HTERT RPE-1 (cell line): Measurements from ENCODE around the gene UBL4A.

Source experiments
- in situ Hi-C: fragments of 300-500 bp; cut with MboI; formaldehyde crosslinking; loops from 4 replicates; pipeline ENCODE4 v1.14.3; 2020; ENCODE audit warnings: low sequenced_read_pairs

Gene UBL4A

GRCh38 chrX:154464806-154465365, 21.5 kb downstream of the UBL4A start:
- in situ Hi-C loops = no loop called here

GRCh38 chrX:154463611-154464220, 22.7 kb downstream of the UBL4A start:
- in situ Hi-C loops = no loop called here

- in situ Hi-C loops = no loop called here
Measured at GRCh38 chrX:154462396-154462795, 24.0 kb downstream of the UBL4A start.

GRCh38 chrX:154460326-154460725, 26.1 kb downstream of the UBL4A start:
- in situ Hi-C loops = no loop called here

DNA sequence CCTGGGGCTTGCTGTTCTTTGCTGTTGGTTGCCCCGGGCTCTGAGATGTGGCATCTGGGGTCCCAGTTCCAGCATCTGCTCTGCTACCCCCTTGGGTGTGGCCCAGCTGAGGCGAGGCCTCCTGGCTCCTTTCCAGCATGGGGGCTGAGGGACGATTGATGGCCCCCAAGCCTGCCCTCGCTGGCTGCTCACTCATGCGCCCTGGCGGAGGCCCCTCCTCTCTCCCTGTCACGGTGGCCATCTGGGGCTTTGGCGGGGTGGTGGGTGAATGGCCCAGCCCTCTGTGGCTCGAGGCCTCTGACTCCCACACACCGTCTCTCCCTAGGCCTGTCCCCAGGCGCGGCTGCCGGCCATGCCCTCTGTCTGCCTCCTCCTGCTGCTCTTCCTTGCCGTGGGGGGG, 26.6 kb downstream of the UBL4A start:
- in situ Hi-C loops = no loop called here

DNA sequence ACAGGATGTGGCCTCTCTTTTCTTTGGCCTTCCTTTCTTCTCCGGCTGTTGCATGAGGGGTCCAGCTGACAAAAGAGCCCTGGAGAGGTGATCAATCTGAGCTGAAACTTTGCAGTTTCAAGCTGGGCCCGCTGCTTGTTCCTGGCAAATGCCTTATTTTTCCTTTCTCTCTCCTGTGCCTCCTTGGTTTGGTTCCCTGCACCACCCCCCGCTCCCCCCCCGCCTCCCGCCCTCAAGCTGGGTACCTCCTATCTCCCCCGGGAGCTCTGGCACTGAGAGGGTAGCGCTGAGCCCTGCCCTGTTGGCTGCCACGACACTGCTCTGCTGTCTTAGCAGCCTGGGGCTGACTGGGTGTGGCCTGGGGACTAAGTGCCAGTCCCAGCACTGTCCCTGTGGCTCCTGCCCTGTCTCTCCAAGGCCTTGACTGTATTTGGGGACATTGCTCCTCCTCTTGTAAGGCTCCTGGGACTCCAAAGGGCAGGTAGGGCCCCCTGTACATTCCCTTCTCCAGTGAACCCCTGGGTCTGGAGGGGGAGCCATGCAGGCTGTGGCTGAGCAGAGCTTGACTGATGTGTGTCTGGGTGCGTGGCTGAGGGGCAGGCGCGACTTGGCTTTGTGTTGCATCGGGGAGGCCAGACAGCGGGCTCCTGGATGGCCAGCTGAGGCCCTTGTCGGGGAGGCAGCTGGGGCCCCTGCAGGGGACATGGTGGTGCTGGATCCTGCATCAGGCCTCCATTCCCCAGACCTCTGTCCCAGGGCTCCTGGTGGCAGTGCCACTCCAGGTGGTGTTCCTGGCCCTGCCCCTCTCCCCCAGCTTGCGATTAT, 27.2 kb downstream of the UBL4A start:
- in situ Hi-C loops = no loop called here

DNA sequence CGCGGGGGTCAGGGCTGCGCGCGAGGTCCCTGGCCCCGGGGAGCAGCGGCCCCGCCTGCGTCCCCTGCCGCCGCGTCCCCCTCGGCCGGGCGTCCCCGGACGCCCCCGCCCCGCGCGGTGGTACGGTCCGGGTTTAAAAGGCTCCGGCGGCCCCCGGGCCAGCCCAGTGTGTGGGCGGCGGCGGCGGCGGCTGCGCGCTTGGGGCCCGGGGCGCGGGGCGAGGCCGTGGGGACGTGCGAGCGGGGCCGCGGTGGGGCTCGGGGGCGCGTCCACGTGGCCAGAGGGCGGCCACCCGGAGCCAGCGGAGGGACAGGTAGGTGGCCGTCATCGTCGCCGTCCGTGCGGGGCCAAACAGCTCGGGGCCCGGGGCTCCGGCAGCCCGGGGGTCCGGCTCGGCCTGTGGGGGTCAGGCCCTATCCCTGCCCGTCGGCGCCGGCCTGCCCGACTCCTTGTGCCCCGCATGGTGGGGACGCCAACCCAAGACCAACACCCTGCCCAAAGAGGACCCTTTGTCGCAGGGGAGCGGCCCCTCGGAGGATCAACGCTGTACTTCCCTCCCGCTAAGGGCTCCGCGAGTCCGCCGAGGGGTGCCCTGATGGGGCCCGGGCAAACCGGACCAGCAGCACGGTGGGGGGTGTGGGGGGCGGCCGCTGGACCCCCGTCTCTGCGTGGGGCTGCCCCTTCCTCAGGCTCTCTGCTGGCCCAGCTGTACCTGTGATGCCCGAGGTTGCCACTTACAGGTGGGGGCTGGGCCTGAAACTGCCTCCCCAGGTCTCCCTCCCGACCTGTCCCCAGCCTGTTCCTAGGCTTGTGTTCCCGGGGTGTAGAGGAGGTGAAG, 28.1 kb downstream of the UBL4A start, which contains the start of gene PLXNA3:
PLXNA3 (plus strand) TSS at position 166 of the 838 bp plus-strand sequence. CDS start 1,903 bp downstream, outside the sequence.
- in situ Hi-C loops = no loop called here

DNA sequence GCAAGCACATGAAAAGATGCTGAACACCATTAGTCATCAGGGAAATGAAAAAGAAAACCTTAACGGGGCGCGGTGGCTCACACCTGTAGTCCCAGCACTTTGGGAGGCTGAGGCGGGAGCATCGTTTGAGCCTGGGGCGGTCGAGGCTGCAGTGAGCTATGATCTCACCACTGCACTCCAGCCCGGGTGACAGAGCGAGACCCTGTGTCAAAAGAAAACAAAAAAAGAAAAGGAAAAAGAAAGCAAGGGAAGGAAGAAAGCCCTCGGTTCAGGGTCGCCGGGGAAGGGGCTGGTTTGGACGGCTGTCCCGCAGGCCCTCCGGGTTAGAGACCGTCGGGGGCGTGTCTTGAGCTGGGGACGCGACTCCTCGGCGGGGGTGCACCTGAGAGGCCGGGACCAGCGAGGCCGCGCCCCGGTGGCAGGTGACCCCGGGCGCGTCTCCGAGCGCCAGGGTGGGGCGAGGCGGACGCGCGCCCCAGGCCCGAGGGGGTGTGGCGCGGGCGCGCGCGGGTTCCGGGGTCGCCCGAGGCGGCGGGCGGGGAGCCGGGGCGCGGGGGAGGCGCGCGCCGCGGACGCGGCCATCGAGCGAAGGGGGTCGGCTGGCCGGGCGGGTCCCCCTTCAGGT, 28.8 kb downstream of the UBL4A start:
- in situ Hi-C loops = no loop called here

DNA sequence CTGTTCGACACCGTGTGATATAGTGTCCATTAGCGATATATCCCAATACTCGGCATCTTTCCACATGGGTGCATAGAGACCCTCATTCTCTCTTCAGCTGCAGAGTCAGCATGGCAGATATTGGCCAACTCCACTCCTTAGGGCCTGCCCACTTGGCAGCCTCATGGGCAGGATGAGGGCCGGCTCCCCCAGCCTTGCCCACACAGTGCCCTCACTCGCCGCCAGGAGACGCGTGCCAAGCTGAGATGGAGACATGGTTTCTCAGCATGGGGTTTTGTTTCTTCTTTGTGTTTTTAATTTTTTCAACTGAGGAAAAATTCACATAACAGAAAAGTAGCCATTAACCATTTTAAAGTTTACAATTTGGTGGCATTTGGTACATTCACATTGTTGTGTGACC, 33.6 kb downstream of the UBL4A start:
- in situ Hi-C loops = no loop called here

DNA sequence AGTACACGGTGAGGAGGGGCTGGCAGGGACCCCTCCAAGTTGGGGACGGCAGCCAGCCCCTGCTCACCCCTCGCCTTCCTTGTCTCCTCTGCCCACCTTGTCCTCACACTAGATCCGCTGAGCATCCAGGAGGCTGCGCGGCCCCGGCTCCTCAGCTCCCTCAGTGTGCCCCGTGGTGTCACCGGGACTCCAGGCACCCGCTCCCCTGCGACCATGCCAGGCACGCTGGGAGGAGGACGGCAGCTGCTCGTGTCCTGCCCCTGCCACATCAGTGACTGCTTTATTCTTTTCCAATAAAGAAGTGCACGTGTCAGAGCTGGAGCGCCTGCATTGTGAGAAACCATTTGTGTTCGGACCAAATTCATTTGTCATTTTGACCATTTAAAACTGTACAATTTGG, 36.1 kb downstream of the UBL4A start:
- in situ Hi-C loops = no loop called here

- in situ Hi-C loops = no loop called here
Measured at GRCh38 chrX:154449618-154450017, 36.8 kb downstream of the UBL4A start.

GRCh38 chrX:154448484-154448883, 37.9 kb downstream of the UBL4A start:
- in situ Hi-C loops = no loop called here

DNA sequence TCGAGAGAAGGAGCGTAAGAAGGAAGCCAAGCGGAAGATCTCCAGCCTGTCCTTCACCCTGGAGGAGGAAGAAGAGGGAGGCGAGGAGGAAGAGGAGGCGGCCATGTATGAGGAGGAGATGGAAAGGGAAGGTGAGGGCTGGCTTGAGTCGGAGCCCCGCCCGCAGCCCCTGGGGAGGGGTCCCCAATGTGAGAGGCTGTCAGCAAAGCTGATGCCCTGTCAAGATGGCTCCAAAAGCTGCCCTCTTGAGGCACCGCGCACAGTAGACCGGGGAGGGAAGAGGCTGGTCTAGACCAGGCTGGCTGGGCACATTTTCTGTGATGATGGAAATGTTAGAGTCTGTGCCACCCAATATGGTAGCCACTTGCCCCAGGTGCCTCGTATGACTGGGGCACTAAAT, 40.0 kb downstream of the UBL4A start:
- in situ Hi-C loops = no loop called here

DNA sequence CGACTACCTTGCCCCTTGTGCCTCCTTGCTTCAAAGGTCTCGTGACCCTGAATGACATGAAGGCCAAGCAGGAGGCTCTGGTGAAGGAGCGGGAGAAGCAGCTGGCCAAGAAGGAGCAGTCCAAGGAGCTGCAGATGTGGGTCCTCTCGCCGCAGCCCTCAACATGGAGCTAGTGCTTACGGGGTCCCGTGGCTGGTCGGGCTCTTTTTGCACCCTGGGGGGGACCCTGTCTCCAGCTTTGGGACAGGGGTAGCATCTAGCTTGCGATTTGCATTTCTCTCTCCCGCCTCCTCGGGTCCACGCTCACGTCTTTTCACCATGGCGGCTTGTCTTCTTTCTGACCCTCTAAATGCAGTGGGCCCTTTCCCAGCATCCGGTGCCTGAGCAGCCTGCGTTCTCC, 40.6 kb downstream of the UBL4A start:
- in situ Hi-C loops = no loop called here

- in situ Hi-C loops = no loop called here
Measured at GRCh38 chrX:154444755-154445246, 41.6 kb downstream of the UBL4A start.

DNA sequence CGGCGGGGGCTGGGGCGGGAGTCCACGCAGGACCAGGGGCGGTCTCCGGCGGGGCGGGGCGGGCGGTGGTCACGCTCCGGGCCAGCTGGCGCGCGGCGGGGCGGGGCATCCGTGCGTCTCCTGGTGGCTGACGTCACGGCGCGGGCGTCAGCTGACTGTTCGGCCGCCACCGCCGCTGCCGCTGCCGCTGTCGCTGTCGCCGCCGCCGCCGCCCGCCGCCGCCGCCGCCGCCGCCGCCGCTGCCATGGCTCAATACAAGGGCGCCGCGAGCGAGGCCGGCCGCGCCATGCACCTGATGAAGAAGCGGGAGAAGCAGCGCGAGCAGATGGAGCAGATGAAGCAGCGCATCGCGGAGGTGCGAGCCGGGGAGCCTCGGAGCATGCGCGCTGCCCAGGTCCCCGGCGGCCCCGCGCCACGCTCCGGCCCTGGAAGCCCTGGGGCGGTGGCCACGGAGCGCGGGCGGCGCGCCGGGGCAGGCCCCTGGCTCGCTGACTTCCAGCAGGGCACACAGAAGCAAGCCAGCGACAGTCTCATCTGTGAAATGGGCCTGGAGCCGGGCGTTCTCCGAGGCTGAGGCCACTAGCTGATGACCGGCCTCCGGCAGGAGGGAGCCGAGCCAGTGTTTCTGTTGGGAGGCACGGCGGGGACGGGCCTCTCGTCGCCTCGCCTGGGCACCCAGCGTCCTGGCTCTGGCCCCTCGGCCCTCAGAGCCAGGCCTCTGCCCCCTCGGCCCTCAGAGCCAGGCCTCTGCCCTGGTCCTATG, 42.2 kb downstream of the UBL4A start, which contains the start of gene FAM50A:
FAM50A (plus strand) TSS at position 150 of the 763 bp plus-strand sequence; CDS start at position 245, 95 bp downstream.
- in situ Hi-C loops = no loop called here

DNA sequence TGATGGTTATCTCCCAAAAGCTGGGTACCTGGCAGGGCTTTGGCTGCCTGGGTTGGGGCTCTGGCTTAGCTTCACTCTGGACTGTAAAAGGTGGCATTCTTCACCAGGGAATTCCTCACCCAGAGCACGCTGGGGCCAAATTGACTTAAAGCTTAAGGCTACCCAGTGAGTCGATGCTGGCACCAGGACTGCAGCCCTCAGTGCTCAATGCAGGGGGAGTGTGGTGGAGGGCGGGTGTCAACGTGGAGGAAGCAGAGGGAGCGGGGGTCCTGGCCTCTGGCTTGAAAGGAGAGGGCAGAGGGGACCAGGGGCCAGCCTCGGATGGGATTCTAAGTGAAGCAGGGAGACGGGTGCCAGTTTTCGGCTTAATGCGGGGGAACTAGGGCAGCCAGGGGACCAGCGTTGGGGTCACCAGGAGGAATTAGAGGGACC, 42.9 kb downstream of the UBL4A start:
- in situ Hi-C loops = no loop called here

DNA sequence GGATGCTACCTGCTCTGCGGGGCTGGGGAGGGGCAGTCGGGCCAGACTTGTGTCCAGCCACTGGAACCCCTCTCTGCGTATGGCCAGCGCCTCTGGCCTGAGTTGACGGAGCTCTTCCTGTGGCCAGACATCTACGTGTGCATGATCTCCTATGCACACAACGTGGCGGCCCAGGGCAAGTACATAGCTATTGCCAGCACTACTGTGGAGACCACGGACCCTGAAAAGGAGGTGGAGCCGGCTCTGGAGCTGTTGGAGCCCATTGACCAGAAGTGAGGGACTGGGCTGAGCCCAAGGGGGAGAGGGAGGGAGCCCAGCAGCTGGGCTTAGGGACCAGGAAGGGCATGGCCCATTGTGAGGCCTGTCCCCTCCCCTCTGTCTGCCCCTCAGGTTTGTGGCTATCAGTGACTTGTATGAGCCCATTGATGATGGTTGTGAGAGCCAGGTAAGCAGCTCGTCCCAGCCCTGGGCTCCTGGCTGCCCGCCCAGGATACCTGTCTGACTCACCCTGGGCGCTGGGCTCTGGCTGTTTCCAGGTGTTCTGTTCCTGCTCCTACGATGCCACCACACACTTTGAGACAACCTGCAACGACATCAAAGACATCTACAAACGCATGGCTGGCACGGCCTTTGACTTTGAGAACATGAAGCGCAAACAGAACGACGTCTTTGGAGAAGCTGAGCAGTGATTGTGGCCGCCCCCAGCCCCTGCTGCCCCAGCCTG, 44.3 kb downstream of the UBL4A start:
- in situ Hi-C loops = no loop called here

DNA sequence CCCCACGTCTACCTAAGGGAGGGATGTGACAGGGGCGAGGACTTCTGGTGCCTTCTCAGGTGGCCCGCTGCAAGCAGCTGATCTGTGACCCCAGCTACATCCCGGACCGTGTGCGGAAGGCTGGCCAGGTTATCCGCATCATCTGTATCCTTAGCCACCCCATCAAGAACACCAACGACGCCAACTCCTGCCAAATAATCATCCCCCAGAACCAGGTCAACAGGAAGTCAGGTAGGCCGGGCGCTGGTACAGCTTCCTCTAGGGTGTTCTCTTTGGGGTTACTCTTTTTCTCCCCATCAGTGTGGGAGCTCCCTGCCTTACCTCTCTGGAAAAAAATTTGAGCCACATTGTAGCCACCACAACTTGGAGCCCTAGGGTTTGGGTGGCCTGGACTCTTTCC, 44.9 kb downstream of the UBL4A start:
- in situ Hi-C loops = no loop called here
